GM13977 (cell line): ENCODE measurements around the gene GNLY.

Source experiments
- DNase-seq: peaks from one replicate; pipeline ENCODE4 v3.0.0; 2012; ENCODE audit warnings: low spot score
- in situ Hi-C: fragments of 300-500 bp; cut with MboI; formaldehyde crosslinking; loops from one replicate; pipeline ENCODE4 v1.12.0; 2022; ENCODE audit warnings: low sequenced_read_pairs, low pct_unique_long_range_greater_than_20kb, mixed read lengths, inconsistent platforms; ENCODE audit not compliant: unreplicated experiment
- TF ChIP-seq, protein P1 (sequence below): IDR thresholded peaks from 2 replicates; pipeline ENCODE4 v1.5.1; 2012; ENCODE audit warnings: mild to moderate bottlenecking, control low read depth; ENCODE audit not compliant: insufficient read depth; ENCODE audit errors: extremely low read depth, missing control alignments

GNLY gene

DNA sequence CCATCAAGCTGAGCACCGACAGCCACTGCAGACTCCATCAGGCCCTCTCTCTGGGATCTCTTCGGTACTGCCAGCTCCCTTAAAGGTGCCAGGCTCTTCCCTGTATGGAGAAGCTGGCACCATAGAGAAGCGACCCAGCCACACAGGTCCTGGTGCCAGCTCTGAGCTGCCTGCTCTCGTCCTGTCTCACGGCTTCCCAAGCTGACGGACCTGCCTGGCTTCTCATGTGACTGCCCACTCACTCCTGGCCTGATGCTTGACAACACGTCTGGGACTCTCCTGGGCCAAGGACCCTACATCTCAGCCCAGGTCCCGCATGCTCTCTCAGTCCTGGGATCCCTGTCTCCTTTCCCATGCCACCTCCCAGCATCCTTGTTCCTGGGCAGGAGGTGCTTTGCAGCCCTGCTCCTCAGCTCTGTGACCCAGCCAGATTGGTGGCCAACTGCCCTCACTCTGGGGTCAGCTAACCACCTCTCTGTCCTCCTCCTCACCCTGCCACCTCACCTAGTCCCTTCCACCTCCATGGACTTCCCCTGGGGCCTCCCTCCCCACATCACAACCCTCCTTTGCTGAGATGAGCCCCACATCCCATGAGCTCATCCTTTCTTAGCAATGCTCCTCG, 47.2 kb downstream of the GNLY start:
- no peak for DNase-seq
- in situ Hi-C loops: no loop called here
- TF ChIP-seq, protein P1, sequence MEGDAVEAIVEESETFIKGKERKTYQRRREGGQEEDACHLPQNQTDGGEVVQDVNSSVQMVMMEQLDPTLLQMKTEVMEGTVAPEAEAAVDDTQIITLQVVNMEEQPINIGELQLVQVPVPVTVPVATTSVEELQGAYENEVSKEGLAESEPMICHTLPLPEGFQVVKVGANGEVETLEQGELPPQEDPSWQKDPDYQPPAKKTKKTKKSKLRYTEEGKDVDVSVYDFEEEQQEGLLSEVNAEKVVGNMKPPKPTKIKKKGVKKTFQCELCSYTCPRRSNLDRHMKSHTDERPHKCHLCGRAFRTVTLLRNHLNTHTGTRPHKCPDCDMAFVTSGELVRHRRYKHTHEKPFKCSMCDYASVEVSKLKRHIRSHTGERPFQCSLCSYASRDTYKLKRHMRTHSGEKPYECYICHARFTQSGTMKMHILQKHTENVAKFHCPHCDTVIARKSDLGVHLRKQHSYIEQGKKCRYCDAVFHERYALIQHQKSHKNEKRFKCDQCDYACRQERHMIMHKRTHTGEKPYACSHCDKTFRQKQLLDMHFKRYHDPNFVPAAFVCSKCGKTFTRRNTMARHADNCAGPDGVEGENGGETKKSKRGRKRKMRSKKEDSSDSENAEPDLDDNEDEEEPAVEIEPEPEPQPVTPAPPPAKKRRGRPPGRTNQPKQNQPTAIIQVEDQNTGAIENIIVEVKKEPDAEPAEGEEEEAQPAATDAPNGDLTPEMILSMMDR: no peak

DNA sequence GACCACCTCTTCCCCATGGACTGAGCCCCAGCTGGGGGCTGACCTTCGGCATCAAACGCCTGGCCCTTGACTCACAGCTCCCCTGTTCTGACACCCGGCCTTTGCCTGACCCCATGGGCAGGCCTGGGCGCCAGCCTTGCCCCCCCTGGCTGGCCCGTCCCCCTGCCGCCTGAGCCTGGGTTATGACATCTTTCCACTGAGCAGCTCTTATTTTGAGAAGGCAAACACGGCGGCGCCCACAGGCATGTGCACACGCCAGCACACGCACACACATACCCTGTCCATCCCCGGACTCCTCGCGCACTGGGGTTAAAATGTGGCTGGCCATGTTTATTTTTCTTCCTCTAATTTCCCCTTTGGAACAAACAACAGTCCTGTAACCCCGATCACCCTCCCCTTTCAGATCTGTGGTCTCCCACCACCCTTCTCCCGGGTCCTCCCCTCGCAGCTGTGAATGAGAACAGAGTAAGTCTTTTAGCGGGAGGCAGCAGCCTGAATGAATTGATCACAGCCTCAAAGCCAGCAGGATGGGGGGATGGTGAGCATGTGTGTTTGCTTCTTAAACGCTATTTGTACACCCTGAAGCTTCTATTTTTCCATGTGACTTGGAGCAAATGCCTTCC, 47.8 kb downstream of the GNLY start:
- TF ChIP-seq, protein P1: no peak
- DNase-seq: no peak
- in situ Hi-C loops: no loop called here

DNA sequence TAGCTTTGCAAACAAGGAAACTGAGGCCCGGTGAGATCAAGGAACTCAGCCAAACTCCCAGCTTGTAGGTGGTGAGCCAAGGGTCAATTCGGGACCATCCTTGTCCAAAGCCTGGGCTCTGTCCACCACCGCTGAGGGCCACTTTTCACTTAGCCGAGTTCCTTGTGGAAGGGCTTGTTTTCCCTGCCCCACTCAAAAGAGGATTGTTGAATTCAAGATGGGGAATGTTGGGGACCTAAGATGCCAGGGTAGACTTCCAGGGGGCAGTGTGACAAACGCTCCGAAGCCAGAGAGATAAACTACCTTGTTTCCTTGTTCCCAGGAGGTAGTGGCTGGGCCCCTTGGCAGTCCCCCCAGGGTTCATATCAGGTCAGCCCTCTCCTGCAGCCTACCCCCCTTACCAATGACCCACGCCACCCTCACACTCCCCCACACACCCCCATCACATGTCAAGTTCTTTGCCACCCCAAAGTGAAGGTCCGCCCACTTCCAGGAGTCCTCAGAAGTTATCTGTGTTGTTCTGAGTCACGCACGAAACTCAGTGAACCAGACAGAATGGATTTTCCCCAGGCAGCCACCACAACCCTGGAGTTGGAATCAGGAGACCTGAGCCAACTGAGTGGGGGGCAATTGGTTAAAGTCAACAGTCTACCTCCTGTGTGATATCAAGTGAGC, 49.3 kb downstream of the GNLY start:
- DNase-seq: no peak
- in situ Hi-C loops: no loop called here

DNA sequence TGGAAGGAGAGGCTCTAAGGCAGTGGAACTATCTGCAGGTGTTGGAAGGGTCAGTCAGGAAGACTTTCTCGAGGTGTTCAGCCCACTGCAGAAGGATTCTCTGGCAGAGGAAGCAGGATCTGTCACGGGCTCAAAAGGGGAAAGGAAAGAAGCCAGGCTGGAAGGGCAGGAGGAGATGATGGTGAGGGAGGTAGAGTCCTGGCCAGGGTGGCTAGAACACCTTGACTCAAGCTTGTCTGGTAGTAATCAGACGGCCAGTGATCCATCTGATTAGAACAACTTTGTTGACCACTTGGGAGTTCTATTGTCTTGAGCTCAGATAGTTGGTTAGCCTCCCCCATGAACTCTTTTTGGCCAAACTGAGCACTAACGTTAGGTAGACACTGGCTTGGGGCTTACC, 49.9 kb downstream of the GNLY start:
- TF ChIP-seq, protein P1: no peak
- no peak for DNase-seq
- in situ Hi-C loops: no loop called here

More for the DNA sequence above, 49.3 kb downstream of the GNLY start:
- TF ChIP-seq, protein P1: no peak

DNA sequence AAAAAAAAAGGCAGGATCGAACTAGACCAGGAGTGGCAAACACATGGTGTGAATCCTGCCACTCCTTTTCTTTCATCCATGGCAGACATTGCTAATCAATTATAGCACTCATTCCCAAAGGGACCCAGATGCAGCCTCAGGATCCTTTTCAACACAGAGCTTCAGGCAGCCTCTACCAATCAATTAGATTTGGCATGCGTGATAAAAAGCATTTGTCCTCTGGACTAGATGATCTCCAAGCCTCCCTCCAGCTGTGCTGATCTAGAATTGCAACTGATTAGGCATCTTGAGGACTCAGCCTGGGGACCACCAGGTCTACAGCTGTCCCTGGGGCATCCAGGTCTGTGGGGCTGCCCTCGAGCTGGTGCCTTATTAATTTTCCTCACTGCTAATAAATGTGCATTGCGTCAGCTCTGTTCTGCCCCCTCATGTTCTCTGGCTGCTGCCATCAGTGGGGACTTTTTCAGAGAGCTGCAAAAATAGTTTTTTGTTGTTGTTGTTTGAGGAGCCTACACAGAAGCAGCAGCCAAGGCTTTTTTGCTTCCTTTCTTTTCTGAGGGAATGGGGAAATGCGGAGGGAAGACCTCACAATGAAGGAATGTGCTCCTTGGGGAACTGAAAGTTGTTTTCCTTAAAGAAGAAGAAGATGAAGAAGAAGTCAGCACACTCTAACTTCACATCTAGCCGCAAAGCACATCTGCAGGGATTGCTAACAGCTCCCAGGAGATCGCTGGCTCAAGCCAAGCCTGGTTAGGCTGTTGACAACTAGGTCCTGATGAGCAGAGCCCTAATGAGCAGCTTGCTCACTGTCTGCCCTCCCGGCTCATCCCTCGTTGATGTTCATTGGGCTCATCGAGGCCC, 50.8 kb downstream of the GNLY start:
- TF ChIP-seq, protein P1: no peak
- in situ Hi-C loops: no loop called here
- no peak for DNase-seq

DNA sequence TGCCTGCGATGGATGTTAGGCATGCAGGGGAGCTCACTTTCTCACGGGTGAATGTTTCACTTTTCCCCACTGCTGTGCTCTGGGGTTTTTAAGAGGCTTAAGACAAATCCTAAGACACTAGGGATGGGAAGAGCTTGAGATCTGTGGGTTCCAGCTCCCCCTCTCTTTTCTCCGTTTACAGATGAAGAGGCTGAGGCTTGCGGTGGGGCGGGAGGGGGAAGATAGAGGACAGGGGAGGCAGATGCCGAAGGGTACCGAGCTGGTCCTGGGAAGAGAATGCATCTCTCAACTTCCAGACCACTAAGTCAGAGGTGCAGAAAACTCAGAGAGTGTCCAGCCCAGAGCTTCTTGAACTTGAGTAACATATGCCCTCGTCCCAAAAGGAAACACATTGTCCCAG, 51.5 kb downstream of the GNLY start:
- TF ChIP-seq, protein P1: no peak
- DNase-seq: no peak
- in situ Hi-C loops: no loop called here
